ENCODE results near the gene COL1A2. TPM values are rescaled to one million over a fixed set of nuclear protein-coding genes. Genes with fewer than 3 reads are reported as not detected.

The COL1A2 gene
- total RNA-seq, 1 experiment from 2014 or later: 0.12 TPM

DNA sequence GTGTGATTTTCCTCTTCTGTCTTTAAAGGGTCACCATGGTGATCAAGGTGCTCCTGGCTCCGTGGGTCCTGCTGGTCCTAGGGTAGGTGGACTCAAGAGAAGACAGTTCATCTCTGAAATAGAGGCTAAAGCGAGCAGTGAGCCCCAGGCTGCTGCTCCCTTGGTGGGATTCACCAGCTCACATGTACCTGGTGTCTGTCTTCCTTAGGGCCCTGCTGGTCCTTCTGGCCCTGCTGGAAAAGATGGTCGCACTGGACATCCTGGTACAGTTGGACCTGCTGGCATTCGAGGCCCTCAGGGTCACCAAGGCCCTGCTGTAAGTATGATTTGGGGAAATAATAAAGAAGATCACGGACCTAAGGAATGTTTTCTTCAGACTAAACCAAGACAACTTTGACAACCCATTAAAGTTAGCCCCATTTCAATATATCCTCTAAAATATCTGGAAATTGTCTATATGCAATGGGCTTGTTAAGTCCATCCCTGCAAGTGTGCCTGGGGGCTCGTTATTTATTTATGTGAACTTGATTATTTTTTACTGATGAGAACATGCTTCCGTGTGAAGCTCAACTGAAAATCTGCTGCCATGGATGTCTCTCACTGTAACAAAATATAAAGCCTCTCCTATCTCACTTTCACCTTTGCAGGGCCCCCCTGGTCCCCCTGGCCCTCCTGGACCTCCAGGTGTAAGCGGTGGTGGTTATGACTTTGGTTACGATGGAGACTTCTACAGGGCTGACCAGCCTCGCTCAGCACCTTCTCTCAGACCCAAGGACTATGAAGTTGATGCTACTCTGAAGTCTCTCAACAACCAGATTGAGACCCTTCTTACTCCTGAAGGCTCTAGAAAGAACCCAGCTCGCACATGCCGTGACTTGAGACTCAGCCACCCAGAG lies 32.5 kb downstream of the COL1A2 start:
- Histone ChIP-seq H3K4me3 (no peak overlapping the region), H3K27me3 (no peaks in the 10 kb centered on the region), H3K27ac (no peak overlapping the region), H3K9me3 (replicated peaks) (peaks cover 6% of the 10 kb centered on the region; the same call in 1 of the 2 replicates), H3K36me3 (no peaks in the 10 kb centered on the region), H3K4me1 (no peaks in the 10 kb centered on the region)
- DNase-seq: no peak

DNA sequence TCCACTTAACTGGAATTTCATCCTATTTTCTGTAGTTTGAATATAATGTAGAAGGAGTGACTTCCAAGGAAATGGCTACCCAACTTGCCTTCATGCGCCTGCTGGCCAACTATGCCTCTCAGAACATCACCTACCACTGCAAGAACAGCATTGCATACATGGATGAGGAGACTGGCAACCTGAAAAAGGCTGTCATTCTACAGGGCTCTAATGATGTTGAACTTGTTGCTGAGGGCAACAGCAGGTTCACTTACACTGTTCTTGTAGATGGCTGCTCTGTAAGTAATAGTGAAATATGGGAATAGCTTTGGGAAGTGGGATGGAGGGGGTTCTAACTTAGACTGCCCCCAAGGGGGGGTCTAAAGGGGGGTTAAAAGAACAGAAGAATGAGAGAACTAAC lies 34.5 kb downstream of the COL1A2 start:
- Histone ChIP-seq H3K27me3 (no peaks in the 10 kb centered on the region), H3K4me3 (no peak overlapping the region), H3K36me3 (no peaks in the 10 kb centered on the region), H3K27ac (no peak overlapping the region), H3K9me3 (replicated peaks) (peaks cover 6% of the 10 kb centered on the region; the same call in 1 of the 2 replicates), H3K4me1 (no peaks in the 10 kb centered on the region)
- DNase-seq: no peak

DNA sequence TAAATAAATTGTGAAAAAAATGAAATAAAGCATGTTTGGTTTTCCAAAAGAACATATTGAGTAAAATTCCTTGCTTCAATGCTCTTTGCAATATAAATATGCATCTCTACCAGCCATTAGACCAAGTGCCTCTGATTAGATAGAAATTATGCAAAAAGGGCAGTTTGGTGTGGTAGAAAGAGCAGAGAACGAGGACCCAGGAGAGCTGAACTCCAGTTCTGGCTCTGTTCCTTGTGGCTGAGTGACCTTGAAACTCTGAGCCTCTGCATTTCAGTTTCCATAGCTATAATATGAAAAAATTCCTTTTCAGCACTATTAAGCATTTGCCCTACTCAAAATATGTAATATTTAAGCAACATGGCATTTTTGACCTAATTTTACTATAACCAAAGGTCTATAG lies 36.5 kb downstream of the COL1A2 start:
- H3K36me3 ChIP-seq: no peaks in the 10 kb centered on the region
- no peak overlapping the region for H3K4me3 ChIP-seq
- 0 out of 2 replicates have a peak, but pooled peaks cover 2% of the 10 kb centered on the region for H3K9me3 ChIP-seq (replicated peaks)
- H3K4me1 ChIP-seq: no peaks in the 10 kb centered on the region
- H3K27me3 ChIP-seq: no peaks in the 10 kb centered on the region
- DNase-seq: no peak
- no peak overlapping the region for H3K27ac ChIP-seq

DNA sequence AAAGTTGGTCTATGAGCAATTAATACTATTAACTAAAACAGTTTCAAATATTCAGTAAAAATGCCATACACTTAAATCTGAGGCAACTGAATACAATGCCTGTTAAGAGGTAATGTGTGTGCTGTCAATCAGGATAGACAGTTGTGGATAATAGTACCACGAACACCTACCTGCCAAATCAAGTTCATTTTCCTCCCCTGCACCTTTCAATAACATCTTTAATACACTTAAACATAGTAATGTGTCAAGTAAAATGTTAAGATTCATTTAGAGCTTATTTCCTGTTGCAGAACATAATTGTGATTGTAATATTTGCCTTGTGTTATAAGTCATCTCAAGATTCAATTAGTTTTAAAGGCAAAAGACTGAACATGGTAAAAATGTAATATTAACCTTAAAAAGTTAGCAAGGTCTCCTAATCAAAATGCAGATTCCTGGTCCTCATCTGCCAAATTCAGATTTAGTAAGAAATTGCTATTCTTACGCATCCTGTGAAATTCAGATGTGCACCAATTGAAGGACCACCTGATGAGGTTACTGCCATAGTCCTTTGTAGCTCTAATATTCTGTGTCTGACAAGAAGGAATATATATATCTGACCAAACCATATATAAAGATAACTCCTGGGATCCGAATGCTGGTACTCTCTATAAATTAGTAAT lies 37.1 kb downstream of the COL1A2 start:
- H3K9me3 ChIP-seq (replicated peaks): no peaks in the 10 kb centered on the region
- H3K4me3 ChIP-seq: no peak overlapping the region
- no peak overlapping the region for H3K27ac ChIP-seq
- no peaks in the 10 kb centered on the region for H3K27me3 ChIP-seq
- no peaks in the 10 kb centered on the region for H3K4me1 ChIP-seq
- DNase-seq: no peak
- no peaks in the 10 kb centered on the region for H3K36me3 ChIP-seq

DNA sequence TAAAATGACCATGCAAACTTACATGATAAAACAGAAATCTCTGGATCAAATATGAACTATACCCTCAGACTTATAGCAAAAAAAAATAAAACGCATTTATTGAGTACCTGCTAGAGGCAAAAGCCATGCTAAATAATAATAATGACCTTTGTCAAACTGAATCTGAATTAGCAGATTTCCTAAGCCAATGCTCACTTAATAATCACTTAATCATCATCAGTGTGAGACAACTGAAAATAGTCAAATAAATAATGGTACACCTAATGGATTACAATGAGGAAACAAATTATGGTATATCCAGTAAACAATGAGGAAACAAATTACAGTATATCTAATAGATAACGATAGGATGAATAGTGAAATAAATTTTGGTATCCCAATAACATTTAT lies 37.6 kb downstream of the COL1A2 start:
- no peaks in the 10 kb centered on the region for H3K36me3 ChIP-seq
- H3K4me1 ChIP-seq: no peaks in the 10 kb centered on the region
- H3K27ac ChIP-seq: no peak overlapping the region
- DNase-seq: no peak
- no peaks in the 10 kb centered on the region for H3K27me3 ChIP-seq
- H3K4me3 ChIP-seq: no peak overlapping the region
- H3K9me3 ChIP-seq (replicated peaks): no peaks in the 10 kb centered on the region

DNA sequence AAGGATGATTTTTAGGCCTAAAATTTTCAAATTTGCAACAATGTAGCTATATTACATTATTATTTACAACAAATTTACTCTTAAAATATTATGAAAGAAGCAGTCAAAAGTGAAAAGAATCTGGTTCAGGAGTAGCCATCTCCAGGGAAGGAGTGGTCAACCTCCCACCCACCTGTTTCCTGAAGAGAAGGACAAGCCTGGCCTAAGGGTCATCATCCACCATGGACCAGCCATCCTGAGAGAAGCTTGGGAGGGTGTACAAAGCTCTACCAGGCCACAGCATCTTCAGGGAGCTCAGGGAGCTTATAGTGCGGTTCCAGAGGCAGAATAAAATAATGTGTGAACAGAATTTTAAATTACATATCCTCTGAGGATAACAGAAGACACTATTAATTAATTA lies 38.1 kb downstream of the COL1A2 start:
- DNase-seq: no peak
- Histone ChIP-seq H3K4me3 (no peak overlapping the region), H3K36me3 (no peaks in the 10 kb centered on the region), H3K9me3 (replicated peaks) (no peaks in the 10 kb centered on the region), H3K27me3 (no peaks in the 10 kb centered on the region), H3K4me1 (no peaks in the 10 kb centered on the region), H3K27ac (no peak overlapping the region)

DNA sequence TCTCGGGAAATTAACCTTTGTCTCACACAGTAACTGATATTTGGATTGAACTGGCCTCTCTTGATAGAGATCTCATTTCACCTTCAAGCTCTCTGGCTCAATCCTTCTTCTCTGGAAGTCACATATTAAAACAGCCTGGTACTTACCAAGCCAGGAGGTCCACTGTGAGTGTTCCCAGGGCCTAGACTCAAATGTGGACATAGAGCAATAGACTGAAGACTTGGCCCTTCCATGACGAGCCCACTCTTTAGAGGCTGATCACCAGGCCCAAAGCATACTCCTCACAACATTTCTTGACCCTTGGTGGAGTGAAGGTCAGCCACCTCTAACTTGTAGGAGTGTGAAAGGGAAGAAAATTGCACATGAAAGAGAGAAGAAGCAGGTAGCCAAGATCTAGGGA lies 38.5 kb downstream of the COL1A2 start:
- no peak for DNase-seq

DNA sequence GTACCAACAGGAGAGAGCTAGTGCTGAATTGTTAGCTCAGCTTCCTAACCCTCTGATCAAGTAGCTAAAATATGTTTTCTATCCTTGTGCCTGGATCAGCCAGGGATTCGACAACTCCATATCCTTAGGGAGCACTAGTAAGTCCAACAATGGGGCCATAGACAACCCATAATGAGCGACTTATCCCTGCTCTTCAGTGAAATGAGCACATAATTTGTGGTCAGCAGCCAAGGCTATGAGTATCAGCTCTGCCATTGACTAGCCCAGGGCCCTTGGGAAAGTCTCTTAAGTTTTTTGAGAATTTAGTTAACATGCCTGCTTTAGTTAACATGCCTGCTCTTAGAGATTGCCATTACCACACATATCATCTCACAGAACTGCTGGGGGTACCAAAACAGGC lies 39.3 kb downstream of the COL1A2 start:
- H3K9me3 ChIP-seq (replicated peaks): no peaks in the 10 kb centered on the region
- no peaks in the 10 kb centered on the region for H3K36me3 ChIP-seq
- H3K27ac ChIP-seq: no peak overlapping the region
- no peaks in the 10 kb centered on the region for H3K27me3 ChIP-seq
- no peak for DNase-seq
- no peaks in the 10 kb centered on the region for H3K4me1 ChIP-seq
- no peak overlapping the region for H3K4me3 ChIP-seq

More for the DNA sequence above, 38.5 kb downstream of the COL1A2 start:
- Histone ChIP-seq H3K4me1 (no peaks in the 10 kb centered on the region), H3K27ac (no peak overlapping the region), H3K36me3 (no peaks in the 10 kb centered on the region), H3K4me3 (no peak overlapping the region), H3K27me3 (no peaks in the 10 kb centered on the region), H3K9me3 (replicated peaks) (no peaks in the 10 kb centered on the region)

DNA sequence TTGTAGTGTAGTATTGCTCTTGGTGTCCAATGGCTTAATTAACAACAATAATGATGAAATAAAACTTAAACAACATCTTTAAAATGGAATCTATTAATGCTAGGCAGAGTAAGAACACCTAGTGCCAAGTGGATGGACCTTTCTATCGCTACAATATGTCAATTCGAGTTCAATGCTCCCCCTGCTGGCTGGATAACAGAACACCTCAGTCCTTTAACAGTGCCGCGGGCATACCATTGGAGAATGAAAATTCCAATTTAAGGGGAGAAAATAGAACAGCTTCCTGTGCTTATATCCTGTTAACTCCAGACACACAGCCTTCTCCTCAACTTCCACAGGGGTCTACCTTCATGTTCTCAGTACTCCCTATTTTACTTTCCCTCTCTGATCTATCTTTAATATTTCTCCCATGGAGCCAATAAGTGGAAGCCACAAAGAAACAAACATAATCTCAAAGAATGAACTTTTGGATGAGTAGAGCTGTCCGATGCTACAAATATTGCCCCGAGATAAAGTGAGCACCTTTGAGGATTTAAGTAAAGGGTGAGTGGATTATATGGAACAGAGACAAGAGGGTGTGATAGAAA lies 41.4 kb downstream of the COL1A2 start:
- Histone ChIP-seq H3K4me3 (no peak overlapping the region), H3K4me1 (no peaks in the 10 kb centered on the region), H3K36me3 (no peaks in the 10 kb centered on the region), H3K9me3 (replicated peaks) (no peaks in the 10 kb centered on the region), H3K27me3 (no peaks in the 10 kb centered on the region), H3K27ac (no peak overlapping the region)
- peak; percentile 55 to 73 for DNase-seq

DNA sequence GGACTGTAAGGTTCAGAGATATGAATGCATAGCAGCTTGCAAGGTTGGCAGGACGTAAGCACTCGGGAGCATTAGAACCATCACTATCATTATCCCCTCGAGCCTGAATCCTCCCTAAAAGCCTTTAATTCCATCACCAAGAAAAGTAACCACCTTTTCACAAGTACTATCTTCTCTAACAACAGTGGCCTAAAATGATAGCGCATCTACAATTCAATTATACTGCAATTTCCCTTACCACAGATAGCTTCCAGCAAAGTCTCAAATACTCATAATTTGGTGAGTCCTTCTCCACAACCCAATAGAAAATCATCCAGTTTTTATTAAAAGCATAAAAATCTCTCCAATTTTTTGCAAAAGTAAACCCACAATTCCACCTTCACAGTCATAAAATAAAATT lies 42.0 kb downstream of the COL1A2 start:
- H3K9me3 ChIP-seq (replicated peaks): no peaks in the 10 kb centered on the region
- no peak for DNase-seq
- H3K4me1 ChIP-seq: no peaks in the 10 kb centered on the region
- H3K27me3 ChIP-seq: no peaks in the 10 kb centered on the region
- H3K27ac ChIP-seq: no peak overlapping the region
- H3K4me3 ChIP-seq: no peak overlapping the region
- no peaks in the 10 kb centered on the region for H3K36me3 ChIP-seq

DNA sequence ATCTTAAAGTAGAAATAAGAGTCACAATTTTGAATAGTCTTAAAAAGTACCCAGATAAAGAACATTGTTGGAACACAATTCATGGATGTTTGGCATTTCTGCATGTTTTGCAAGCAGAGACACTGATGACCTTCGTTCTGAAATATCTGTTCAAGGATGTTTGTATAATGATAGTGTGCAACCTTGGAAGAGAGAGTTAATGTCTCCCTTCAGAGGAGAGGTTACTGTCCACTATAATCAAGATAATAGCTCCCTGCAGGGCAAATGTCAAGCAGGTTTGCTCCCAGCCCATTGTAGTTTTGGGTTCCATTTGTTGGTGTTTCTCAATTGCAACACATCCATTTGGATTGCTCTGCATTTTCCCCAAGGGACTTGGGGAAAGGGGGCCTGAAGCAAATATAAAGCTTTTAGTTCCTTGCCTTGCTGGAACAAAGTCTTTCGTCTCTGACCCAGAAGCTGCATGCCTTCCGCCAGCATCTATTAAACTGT lies 45.2 kb downstream of the COL1A2 start:
- DNase-seq: no peak
- H3K27me3 ChIP-seq: no peaks in the 10 kb centered on the region
- no peaks in the 10 kb centered on the region for H3K9me3 ChIP-seq (replicated peaks)
- peaks cover 18% of the 10 kb centered on the region for H3K4me1 ChIP-seq
- H3K36me3 ChIP-seq: no peaks in the 10 kb centered on the region
- H3K4me3 ChIP-seq: no peak overlapping the region
- H3K27ac ChIP-seq: no peak overlapping the region

DNA sequence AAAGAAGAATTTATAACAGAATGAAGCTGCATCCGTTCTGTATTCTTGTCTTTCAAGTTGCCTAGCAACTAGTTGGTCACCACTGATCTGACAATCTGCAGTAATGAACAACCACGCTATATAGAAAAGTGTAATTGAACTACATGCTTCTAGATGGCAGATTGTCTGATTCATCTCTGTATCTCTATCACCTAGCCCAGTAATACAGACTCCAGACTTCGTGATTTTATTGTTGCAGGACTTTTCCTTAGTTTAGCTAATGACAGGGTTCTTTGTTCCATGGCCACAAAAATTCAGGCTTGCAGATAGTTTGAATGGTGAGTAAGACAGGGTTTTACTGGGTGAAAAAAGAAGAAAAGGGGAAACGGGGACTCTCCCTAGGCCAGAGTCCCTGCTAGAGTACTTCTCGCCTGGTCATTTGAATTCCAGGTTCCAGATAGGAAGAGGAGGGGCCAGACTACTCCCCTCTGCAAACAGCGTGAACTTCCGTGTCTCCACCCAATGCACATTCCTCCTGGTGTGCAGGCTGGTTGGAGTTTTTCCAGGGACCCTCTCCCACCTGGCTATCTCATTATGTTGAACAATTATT lies 45.9 kb downstream of the COL1A2 start:
- Histone ChIP-seq H3K36me3 (no peaks in the 10 kb centered on the region), H3K4me1 (peaks cover 24% of the 10 kb centered on the region), H3K27me3 (no peaks in the 10 kb centered on the region), H3K9me3 (replicated peaks) (no peaks in the 10 kb centered on the region), H3K4me3 (no peak overlapping the region), H3K27ac (no peak overlapping the region)
- no peak for DNase-seq

DNA sequence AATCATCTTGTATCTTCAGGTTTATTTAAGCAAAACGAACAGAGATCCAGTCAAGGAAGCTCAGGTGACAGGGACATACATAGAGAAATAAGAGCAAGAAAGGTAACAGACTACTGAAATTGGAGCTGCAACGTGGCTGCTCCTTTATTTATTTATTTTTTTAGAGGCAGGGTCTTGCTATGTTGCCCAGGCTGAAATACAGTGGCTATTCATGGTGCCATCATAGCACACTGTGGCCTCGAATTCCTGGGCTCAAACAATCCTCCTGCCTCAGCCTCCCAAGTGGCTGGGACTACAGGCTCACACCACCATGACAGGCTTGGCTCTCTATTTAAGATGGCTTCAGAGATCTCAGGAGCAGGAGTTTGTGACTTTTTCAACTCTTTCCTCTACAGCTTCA lies 46.4 kb downstream of the COL1A2 start:
- Histone ChIP-seq H3K27ac (no peak overlapping the region), H3K9me3 (replicated peaks) (no peaks in the 10 kb centered on the region)
- DNase-seq: no peak

DNA sequence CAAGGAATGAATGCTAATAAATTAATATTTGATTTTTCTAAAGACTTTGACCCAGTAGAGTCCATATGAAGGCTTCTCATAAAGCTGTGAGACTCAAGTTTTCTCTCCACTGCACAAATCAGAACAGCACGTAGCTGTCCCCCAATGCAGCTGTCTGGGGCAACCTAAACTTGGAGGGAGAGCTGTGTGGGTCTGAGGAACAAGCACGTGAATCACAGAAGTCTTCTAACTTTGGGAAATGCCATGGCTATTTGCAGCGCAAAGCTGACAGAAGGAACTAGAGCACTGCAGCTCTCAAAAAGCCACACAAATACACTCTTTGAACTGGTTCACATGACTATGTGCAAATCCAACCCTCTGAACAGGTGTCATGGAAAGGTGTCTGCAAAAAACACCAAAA lies 47.9 kb downstream of the COL1A2 start:
- peaks cover 30% of the 10 kb centered on the region for H3K4me1 ChIP-seq
- no peaks in the 10 kb centered on the region for H3K36me3 ChIP-seq
- DNase-seq: peak in 1 of 2 experiments; percentile 29
- no peaks in the 10 kb centered on the region for H3K27me3 ChIP-seq
- H3K9me3 ChIP-seq (replicated peaks): 0 out of 2 replicates have a peak, but pooled peaks cover 4% of the 10 kb centered on the region
- no peak overlapping the region for H3K4me3 ChIP-seq
- no peak overlapping the region for H3K27ac ChIP-seq

More for the DNA sequence above, 46.4 kb downstream of the COL1A2 start:
- Histone ChIP-seq H3K4me1 (peaks cover 30% of the 10 kb centered on the region), H3K36me3 (no peaks in the 10 kb centered on the region), H3K4me3 (no peak overlapping the region), H3K27me3 (no peaks in the 10 kb centered on the region)

DNA sequence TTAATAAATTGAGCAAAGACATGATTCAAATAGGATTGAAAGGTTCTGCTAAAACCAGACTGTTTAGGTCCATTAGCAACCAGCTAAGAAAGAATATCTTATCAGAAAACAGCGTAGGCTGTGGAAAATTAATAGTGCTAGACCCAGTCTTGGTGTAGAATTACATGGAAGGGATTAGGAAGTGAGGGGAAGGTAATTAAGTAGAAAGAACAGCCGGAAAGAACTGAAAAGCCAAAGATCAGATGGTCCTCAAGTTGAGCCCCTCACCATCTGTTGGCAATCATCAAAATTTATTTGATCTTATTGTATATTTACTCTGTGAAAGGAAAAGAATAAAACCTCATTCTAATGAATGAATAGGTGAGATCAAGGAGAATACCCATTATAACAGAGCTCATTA lies 50.1 kb downstream of the COL1A2 start:
- H3K27ac ChIP-seq: peak overlapping the region; percentile 50
- peak; percentile 16 to 85 for DNase-seq

More for the DNA sequence above, 50.1 kb downstream of the COL1A2 start:
- Histone ChIP-seq H3K36me3 (no peaks in the 10 kb centered on the region), H3K9me3 (replicated peaks) (0 out of 2 replicates have a peak, but pooled peaks cover 4% of the 10 kb centered on the region), H3K4me3 (no peak overlapping the region), H3K27me3 (no peaks in the 10 kb centered on the region), H3K4me1 (peaks cover 36% of the 10 kb centered on the region)
